Transverse colon (tissue), 4 donors: ENCODE results near the gene INSYN2B. TPM values are rescaled to one million over a fixed set of nuclear protein-coding genes. Genes with fewer than 3 reads are reported as not detected.

Source experiments
- DNase-seq: peaks from one replicate; pipeline ENCODE4 v3.0.0-alpha.2; 2019
- H3K27ac ChIP-seq, 4 donors: fragments of 200-600 bp; sonication (generic); 2 replicates each; pipeline ENCODE4 v1.5.1; 2016 to 2018; ENCODE audit warnings: inconsistent platforms in 4 of 4
- H3K27me3 ChIP-seq: fragments of 200-600 bp; sonication (generic); 2 replicates; pipeline ENCODE4 v1.5.1; 2017; ENCODE audit warnings: inconsistent platforms
- H3K36me3 ChIP-seq, 4 donors: fragments of 200-600 bp; sonication (generic); 2 replicates each; pipeline ENCODE4 v1.5.1; 2017 to 2019; ENCODE audit warnings: inconsistent platforms in 4 of 4
- H3K4me1 ChIP-seq, 4 donors: fragments of 200-600 bp; sonication (generic); 2 replicates each; pipeline ENCODE4 v1.5.1; 2017 to 2020; ENCODE audit warnings: inconsistent platforms in 4 of 4
- H3K4me3 ChIP-seq, 4 donors: fragments of 200-600 bp; sonication (generic); 1 replicate in 1 of 4; 2 replicates in 3 of 4; pipeline versions ENCODE4 v1.5.1 to v1.6.1; 2017 to 2019; ENCODE audit warnings: inconsistent platforms in 4 of 4
- H3K9me3 ChIP-seq, 2 donors: fragments of 200-600 bp; sonication (generic); 2 replicates each; pipeline ENCODE4 v1.5.1; 2017 to 2019; ENCODE audit warnings: inconsistent platforms in 2 of 2
- EP300 ChIP-seq: sonication (generic); formaldehyde crosslinking; IDR thresholded peaks from one replicate; pipeline ENCODE4 v1.6.1; 2017; ENCODE audit warnings: antibody characterized with exemption, low read depth
- POLR2A ChIP-seq: fragments of 450-650 bp; IDR thresholded peaks from one replicate; pipeline ENCODE4 v1.6.1; 2016; ENCODE audit warnings: antibody characterized with exemption, mild to moderate bottlenecking, moderate library complexity
- POLR2AphosphoS5 ChIP-seq, 3 donors: sonication (generic); formaldehyde crosslinking; IDR thresholded peaks; one replicate each; pipeline ENCODE4 v1.6.1; 2016; ENCODE audit warnings: antibody characterized with exemption in 3 of 3
- WGBS, 2 donors: methylation state at CpG; one replicate each; pipeline ENCODE4 v1.1.5; 2018; ENCODE audit warnings: low coverage in 1 of 2; 5-methylcytosine and 5-hydroxymethylcytosine counted together
- in situ Hi-C, 4 donors: fragments of 200-750 bp; cut with MboI; loops; one replicate each; pipeline versions ENCODE4 v1.15.0 to v1.15.1; 2017; ENCODE audit warnings: low sequenced_read_pairs in 3 of 4, low pct_ligation_motif_present in 1 of 4, low pct_unique_long_range_greater_than_20kb in 1 of 4
- intact Hi-C: fragments of 100-400 bp; cut with DNase I; formaldehyde crosslinking; loops from one replicate; pipeline ENCODE4 v1.15.1; 2023; ENCODE audit warnings: low total_unique reads
- total RNA-seq, 4 donors: library from RNA; depleted of rRNA; stranded (reverse); fragments of >200 nt; gene quantifications; one replicate each; pipeline ENCODE4 v1.1.0, GENCODE V29; 2016
- TF ChIP-seq, protein P1 (sequence below), 5 experiments: fragments of 200-600 bp in 3 of 5; fragments of 450-650 bp in 2 of 5; sonication (generic) in 3 of 5; IDR thresholded peaks; 1 replicate in 2 of 5; 2 replicates in 3 of 5; pipeline ENCODE4 v1.5.1; 2016 to 2017; ENCODE audit warnings: antibody characterized with exemption in 5 of 5, inconsistent platforms in 3 of 5, mild to moderate bottlenecking in 2 of 5, moderate library complexity in 1 of 5

INSYN2B gene
- total RNA-seq, 4 donors from 2014 or later, result not detected

DNA sequence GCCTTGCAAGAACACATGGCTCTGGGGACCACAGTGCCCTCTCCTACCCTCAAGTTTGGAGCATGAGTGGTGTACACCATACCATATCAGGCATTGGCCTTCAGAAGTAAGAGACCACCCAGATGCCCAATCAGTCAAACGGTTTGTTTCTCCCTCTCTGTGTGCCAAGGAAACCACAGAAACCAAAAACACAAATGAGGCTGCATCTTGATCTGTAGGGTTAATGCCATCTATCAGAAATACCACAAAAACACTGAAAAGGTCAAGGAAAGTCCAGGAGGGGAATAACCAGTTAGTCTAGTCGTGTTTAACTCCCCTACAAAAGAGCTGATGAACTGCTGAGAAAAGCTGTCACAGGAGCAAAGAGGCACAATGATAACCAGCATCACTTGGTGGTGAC lies 78.4 kb downstream of the INSYN2B start:
- Histone ChIP-seq H3K27me3 (no peaks in the 10 kb centered on the region), H3K9me3 (no peaks in the 10 kb centered on the region), H3K4me3 (no peak overlapping the region), H3K4me1 (no peaks in the 10 kb centered on the region), H3K27ac (no peak overlapping the region), H3K36me3 (no peaks in the 10 kb centered on the region)
- no peak for TF ChIP-seq EP300
- TF ChIP-seq, protein P1, sequence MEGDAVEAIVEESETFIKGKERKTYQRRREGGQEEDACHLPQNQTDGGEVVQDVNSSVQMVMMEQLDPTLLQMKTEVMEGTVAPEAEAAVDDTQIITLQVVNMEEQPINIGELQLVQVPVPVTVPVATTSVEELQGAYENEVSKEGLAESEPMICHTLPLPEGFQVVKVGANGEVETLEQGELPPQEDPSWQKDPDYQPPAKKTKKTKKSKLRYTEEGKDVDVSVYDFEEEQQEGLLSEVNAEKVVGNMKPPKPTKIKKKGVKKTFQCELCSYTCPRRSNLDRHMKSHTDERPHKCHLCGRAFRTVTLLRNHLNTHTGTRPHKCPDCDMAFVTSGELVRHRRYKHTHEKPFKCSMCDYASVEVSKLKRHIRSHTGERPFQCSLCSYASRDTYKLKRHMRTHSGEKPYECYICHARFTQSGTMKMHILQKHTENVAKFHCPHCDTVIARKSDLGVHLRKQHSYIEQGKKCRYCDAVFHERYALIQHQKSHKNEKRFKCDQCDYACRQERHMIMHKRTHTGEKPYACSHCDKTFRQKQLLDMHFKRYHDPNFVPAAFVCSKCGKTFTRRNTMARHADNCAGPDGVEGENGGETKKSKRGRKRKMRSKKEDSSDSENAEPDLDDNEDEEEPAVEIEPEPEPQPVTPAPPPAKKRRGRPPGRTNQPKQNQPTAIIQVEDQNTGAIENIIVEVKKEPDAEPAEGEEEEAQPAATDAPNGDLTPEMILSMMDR (IDR thresholded peaks at IDR 0.05), result no peak
- intact Hi-C loops, result no loop called here
- WGBS, 2 donors, result 33% methylated on average over 2 of the region's 2 CpGs; no CpG with 5 or more reads in 1 of the 2 donors
- in situ Hi-C loops, result no loop called here
- no peak for DNase-seq

DNA sequence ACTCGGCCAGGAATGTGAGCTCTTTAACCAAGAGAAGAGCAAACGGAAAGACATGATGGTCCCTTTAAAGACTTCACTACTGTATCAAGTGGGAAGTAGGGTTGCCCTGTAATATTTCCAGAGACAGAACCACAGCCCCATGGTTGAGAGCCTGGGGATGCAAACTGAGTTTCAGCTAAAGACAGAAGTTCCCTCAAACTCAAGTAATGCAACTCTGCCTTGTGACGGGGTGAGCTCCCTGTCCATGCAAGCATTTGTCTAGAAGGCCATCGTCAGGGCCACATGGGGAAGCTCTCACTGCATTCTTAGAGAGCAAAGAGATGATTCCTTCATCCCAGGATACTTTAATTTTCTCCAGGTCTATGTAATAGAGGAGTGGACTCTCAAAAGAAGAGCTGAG lies 82.8 kb downstream of the INSYN2B start:
- intact Hi-C loops, result no loop called here
- H3K4me3 ChIP-seq, result no peak overlapping the region
- no peak for TF ChIP-seq POLR2A
- no peak for TF ChIP-seq POLR2AphosphoS5 (IDR thresholded peaks at IDR 0.05)
- DNase-seq, result no peak
- 92 to 93% methylated on average over 2 to 4 of the region's 4 CpGs for WGBS, 2 donors
- H3K4me1 ChIP-seq, result no peaks in the 10 kb centered on the region
- H3K27me3 ChIP-seq, result no peaks in the 10 kb centered on the region
- no peaks in the 10 kb centered on the region for H3K36me3 ChIP-seq
- in situ Hi-C loops, result no loop called here
- no peaks in the 10 kb centered on the region for H3K9me3 ChIP-seq
- no peak overlapping the region for H3K27ac ChIP-seq

DNA sequence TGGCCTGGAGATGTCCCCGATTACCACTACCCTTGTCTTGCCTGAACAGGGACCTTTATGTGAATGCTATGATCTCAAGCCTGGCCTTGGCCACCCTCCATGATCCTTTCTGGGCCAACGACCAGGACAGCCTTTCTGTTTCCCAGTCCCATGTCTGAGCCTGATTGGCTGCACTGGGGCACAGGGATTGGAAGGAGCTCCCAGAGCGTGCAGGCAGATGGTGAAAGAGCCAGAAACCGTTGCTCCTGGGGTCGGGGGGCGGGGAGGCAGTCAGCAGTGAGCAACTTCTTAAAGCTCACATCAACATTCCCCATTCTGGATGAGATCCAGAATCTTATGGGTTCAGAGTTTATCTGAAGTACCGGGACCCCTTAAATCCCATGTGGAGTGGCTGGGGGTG lies 84.4 kb downstream of the INSYN2B start:
- no peak for DNase-seq
- WGBS, 2 donors, result 62 to 64% methylated on average over 2 to 7 of the region's 7 CpGs
- H3K27me3 ChIP-seq, result no peaks in the 10 kb centered on the region
- no peaks in the 10 kb centered on the region for H3K9me3 ChIP-seq
- TF ChIP-seq, protein P1 (IDR thresholded peaks at IDR 0.05), result no peak
- TF ChIP-seq EP300 (no peak), POLR2AphosphoS5 (IDR thresholded peaks at IDR 0.05) (no peak), POLR2A (no peak)
- no peak overlapping the region for H3K27ac ChIP-seq
- no peaks in the 10 kb centered on the region for H3K36me3 ChIP-seq
- H3K4me3 ChIP-seq, result no peak overlapping the region
- no peaks in the 10 kb centered on the region for H3K4me1 ChIP-seq
- intact Hi-C loops (no loop called here), in situ Hi-C loops (no loop called here)

DNA sequence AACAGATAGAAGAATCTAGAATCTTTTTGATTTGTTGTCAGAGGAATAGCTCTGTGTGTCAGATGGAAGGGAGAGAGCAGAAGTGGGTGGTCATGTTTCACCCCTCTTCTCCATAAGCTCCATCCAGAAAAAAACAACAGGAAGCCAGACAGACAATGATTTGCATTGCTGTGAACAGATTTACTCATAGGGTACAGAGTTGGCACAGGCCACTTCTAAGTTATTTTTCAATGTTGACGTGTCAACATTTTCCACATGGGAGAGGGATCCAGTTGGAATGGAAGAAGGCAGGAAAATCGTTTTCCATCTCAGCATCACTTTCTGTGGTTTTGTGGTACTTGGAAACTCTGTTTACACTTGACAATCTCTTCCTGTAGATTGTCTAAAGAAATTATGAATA lies 86.7 kb downstream of the INSYN2B start:
- Histone ChIP-seq H3K27ac (no peak overlapping the region), H3K4me1 (no peaks in the 10 kb centered on the region), H3K36me3 (no peaks in the 10 kb centered on the region), H3K9me3 (no peaks in the 10 kb centered on the region), H3K27me3 (no peaks in the 10 kb centered on the region), H3K4me3 (no peak overlapping the region)
- WGBS, 2 donors, result 48 to 52% methylated on average over 2 of the region's 2 CpGs
- intact Hi-C loops, result no loop called here
- DNase-seq, result no peak
- in situ Hi-C loops, result no loop called here
- no peak for TF ChIP-seq POLR2A
- no peak for TF ChIP-seq POLR2AphosphoS5 (IDR thresholded peaks at IDR 0.05)
- TF ChIP-seq, protein P1 (IDR thresholded peaks at IDR 0.05), result no peak
- TF ChIP-seq EP300, result no peak

DNA sequence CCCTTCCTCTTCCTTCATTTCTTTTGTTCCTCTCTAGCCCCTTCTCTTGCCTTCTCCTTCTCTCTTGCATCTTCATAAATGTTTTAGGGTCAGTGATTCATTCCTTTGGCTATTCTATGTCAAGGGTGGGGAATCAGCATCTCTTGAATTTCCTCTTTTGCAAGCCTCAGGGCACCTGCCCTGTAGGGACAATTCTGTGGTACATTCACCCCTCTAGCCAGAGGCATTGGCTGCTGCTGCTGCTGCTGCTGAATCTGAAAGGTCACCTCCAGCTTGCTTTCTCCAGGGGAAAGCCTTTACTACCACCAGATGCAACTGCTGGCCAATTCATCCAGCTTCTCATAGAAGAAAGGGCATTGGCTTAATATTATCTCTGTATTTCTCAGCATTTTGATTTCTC lies 87.3 kb downstream of the INSYN2B start:
- H3K27me3 ChIP-seq, result no peaks in the 10 kb centered on the region
- H3K9me3 ChIP-seq, result no peaks in the 10 kb centered on the region
- in situ Hi-C loops (no loop called here), intact Hi-C loops (no loop called here)
- H3K36me3 ChIP-seq, result no peaks in the 10 kb centered on the region
- TF ChIP-seq, protein P1 (IDR thresholded peaks at IDR 0.05), result no peak
- TF ChIP-seq POLR2AphosphoS5 (IDR thresholded peaks at IDR 0.05) (no peak), EP300 (no peak), POLR2A (no peak)
- H3K4me3 ChIP-seq, result no peak overlapping the region
- no peaks in the 10 kb centered on the region for H3K4me1 ChIP-seq
- H3K27ac ChIP-seq, result no peak overlapping the region
- DNase-seq, result no peak
